Testis (tissue), 2 donors: ENCODE results near the gene ATXN7L1.

ENCODE experiments used
- CTCF ChIP-seq, 3 experiments: fragments of 450-650 bp in 2 of 3; fragments of 200-600 bp in 1 of 3; sonication (generic) in 1 of 3; IDR thresholded peaks; one replicate each; pipeline ENCODE4 v1.5.1; 2016 to 2019; ENCODE audit warnings: antibody characterized with exemption in 3 of 3, mild to moderate bottlenecking in 2 of 3, moderate library complexity in 1 of 3
- POLR2A ChIP-seq: fragments of 450-650 bp; IDR thresholded peaks from one replicate; pipeline ENCODE4 v1.6.1; 2017; ENCODE audit warnings: antibody characterized with exemption, mild to moderate bottlenecking, moderate library complexity

GRCh38 chr7:105894131-105894530, 17.7 kb upstream of the ATXN7L1 start:
- TF ChIP-seq CTCF (IDR thresholded peaks at IDR 0.05) (no peak), POLR2A (no peak)
